Limb (tissue), 2 donors: Measurements from ENCODE around the gene LBHD2.

Experiments used
- DNase-seq, 2 donors: peaks; one replicate each; pipeline ENCODE4 v3.0.0-alpha.2; 2016; ENCODE audit errors: extremely low spot score in 2 of 2

Gene LBHD2

GRCh38 chr14:103130017-103130764 lies 46.2 kb downstream of the LBHD2 start:
- DNase-seq, result peak in 1 of 2 donors; percentile 18

- peak; percentile 46 to 52 for DNase-seq
Observed at GRCh38 chr14:103130965-103131364, 47.0 kb downstream of the LBHD2 start.

DNA sequence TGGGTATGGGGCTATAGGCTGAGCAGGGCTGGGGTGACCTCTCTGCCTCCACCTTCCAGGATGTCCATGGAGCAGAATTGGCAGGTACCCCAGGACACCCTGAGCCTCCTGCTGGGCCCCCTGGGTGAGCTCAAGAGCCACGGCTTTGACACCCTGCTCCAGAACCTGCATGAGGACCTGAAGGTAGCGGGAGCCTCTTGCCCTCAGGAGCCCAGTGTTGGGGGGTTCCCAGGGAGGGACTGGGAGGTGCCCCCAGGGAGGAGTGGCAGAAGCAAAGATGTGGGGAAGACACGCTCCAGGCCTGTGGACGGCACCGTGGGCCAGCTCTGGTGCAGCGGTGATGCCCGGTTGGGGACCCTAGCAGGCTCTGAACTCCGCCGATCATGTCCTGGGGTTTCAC lies 47.6 kb downstream of the LBHD2 start:
- peak in 1 of 2 donors; percentile 23 for DNase-seq

DNA sequence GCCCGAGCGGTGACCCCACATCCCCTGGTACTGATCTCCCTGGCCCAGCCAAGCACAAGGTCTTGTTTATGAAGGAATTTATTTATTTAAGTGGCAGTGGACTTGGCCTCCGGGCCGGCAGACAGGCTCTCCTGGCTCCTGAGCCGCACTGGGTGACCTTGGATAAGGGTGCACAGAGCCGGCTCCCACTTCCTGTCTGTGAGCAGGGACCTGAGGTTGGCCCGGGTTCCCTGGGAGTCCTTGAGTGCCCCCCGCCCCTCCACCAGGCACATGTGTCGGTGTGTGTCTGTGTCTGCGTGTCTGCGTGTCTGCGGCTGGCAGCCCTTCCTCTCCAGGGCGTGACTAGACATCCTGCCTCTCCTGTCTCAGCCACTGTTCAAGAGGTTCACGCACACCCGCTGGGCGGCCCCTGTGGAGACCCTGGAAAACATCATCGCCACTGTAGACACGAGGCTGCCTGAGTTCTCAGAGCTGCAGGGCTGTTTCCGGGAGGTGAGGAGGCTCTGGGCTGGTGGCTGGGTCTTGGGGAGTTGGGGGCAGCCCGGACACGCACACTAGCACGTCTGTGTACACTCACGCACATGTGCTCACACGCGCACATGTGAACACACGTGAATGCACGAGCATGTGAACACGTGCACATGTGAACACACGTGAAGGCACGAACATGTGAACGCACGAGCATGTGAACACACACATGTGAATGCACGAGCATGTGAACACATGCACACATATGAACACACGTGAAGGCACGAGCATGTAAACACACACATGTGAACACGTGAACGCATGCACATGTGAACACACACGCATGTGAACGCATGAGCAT lies 48.6 kb downstream of the LBHD2 start:
- DNase-seq, result peak in 1 of 2 donors; percentile 34

DNA sequence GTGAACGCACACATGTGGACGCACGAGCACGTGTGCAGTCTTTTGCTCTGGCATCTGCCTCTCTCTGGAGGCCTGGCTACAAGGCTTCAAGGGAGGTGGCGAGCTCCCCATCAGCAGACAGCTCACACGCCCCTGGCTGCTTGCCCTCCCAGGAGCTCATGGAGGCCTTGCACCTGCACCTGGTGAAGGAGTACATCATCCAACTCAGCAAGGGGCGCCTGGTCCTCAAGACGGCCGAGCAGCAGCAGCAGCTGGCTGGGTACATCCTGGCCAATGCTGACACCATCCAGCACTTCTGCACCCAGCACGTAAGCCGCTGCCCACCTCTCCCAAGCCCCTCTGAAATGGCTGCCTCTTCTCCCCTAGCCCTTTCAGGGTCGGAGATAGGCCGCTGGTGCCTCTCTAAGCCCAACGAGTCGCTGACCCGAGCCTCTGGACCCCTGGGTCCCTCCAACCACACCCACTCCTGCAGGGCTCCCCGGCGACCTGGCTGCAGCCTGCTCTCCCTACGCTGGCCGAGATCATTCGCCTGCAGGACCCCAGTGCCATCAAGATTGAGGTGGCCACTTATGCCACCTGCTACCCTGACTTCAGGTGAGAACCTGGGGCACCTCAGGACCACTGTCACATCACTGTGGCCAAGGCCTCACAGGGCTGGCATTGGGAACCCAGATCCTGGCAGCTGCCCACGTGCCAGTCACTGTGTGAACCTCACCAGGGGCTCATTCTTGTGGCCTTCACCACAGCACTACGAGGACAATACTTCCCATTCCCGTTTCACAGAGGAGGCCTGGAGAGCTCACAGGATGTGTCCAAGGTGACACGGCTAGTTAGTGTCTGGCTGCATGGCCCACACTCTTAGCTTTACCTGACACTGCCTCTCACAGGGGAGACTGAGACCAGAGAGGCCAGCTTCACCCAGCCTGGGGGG lies 49.5 kb downstream of the LBHD2 start:
- DNase-seq, result peak in 1 of 2 donors; percentile 15

- no peak for DNase-seq
Observed at GRCh38 chr14:103134405-103134804, 50.4 kb downstream of the LBHD2 start.

DNA sequence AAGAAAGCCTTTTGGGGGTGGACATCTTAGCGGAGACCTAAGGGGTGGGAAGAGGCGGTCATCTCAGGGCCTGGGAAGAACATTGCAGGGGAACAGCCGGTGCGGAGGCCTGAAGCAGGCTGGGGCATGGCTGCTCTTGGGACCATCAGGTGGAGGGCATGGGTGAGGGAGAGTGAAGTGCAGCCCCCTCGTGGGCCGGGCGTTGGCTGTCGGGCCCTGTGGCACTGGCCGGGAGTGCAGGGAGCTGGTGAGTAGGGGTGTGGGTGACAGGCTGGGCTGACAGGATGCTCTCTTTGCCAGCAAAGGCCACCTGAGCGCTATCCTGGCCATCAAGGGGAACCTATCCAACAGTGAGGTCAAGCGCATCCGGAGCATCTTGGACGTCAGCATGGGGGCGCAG lies 50.9 kb downstream of the LBHD2 start:
- DNase-seq, result no peak

DNA sequence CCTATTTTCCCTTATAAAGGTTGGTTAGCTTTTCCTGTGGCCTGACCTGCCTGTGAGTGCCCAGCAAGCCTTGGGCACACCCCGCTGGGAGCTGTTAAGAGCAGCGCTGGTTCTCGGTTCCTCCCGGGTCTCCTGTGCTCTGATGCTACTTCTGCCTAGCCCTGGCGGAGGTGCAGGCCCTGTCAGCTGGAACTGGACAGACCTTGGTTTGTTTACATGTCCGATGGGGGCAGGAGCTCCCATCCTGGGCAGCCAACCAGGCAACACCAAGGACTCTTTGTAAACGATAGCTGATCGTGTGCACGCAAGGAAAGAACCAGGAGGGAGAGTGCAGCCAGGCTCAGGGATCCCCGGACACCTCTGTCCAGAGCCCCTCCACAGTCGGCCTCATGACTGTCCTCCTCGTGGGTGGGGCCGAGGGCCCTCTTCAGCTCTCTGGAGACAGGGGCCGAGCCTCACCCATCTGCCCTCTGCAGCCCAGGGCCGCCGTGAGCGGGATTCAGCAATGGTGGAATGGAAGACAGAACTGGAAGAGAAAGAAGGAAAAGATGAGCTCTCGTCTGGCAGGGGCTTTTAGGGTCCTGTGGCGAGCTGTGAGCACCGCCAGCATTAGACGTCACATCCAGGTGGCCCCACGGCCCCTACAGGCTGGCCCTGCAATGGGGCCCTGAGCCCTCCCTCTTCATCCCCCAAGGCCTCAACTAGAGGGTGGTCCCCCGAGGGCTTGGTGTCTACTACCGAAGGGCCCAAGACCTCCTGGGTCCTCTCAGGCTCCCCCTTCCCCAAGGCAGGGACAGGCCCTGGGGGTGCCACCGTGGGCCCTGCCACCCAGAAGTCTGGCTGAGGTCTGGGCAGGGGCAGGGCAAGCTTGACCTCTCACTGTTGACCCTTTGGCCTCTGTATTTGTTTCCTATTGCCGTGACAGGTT lies 51.6 kb downstream of the LBHD2 start:
- DNase-seq, result no peak

DNA sequence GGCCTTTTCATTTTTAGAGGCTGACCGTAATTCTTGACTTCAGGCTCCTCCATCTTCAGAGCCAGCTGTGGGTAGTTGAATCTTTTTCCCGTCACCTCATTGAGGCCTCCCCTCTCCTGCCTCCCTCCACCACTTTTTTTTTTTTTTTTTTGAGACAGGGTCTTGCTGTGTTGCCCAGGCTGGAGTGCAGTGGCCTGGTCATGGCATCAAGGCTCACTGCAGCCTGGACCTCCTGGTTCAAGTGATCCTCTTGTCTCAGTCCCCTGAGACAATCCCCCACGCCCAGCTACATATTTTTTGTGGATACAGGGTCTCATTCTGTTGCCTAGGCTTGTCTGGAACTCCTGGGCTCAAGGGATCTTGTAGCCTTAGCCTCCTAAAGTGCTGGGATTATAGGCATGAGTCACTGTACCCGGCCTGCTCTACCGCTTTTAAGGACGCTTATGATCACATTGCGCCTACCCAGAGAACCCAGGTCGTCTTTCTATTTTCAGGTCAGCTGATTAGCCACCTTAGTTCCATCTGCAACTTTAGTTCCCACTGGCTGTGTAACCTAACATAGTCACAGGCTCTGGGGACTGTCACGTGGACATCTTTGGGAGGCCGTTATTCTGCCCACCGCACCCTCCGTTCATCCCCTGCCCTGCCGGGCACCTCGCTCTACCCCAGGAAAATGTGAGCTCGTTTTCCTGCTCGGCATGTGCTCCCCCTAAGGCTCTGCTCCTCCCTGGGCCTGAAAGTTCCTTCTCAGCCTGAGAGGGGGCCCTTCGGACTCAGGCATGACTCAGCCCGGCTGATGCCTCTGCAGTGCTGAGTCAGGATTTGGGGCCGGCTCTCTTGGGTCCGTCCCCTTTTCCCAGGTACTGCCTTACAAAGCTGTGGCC lies 52.6 kb downstream of the LBHD2 start:
- DNase-seq, result no peak

- no peak for DNase-seq
Observed at GRCh38 chr14:103137689-103138300, 53.8 kb downstream of the LBHD2 start.

- DNase-seq, result no peak
Observed at GRCh38 chr14:103138301-103139131, 54.5 kb downstream of the LBHD2 start.

- no peak for DNase-seq
Observed at GRCh38 chr14:103139132-103140025, 55.4 kb downstream of the LBHD2 start.
